Right lobe of liver (tissue), 6 donors: ENCODE data around the gene SELENOV. TPM values are rescaled to one million over a fixed set of nuclear protein-coding genes. Genes with fewer than 3 reads are reported as not detected.

Source experiments
- ATAC-seq, 4 donors: fragments of 200-7000 bp; cut with Tn5 transposase; one replicate each; pipeline ENCODE4 v1.9.1; 2020; ENCODE audit warnings: mild to moderate bottlenecking in 4 of 4, moderate library complexity in 4 of 4
- DNase-seq, 3 donors: peaks; one replicate each; pipeline ENCODE4 v3.0.0-alpha.2; 2020
- H3K27ac ChIP-seq, 3 donors: fragments of 200-600 bp; one replicate each; pipeline ENCODE4 v1.8.0; 2022
- H3K27me3 ChIP-seq, 2 donors: fragments of 200-600 bp; one replicate each; pipeline ENCODE4 v1.8.0; 2022
- H3K36me3 ChIP-seq, 4 donors: fragments of 200-600 bp; sonication (generic) in 1 of 4; one replicate each; pipeline versions ENCODE4 v1.5.1 to v1.8.0; 2017 to 2022; ENCODE audit warnings: control low read depth in 1 of 4
- H3K4me1 ChIP-seq, 4 donors: fragments of 200-600 bp; sonication (generic) in 1 of 4; one replicate each; pipeline versions ENCODE4 v1.5.1 to v1.8.0; 2017 to 2022; ENCODE audit warnings: control low read depth in 1 of 4
- H3K4me3 ChIP-seq, 3 donors: fragments of 200-600 bp; one replicate each; pipeline ENCODE4 v1.8.0; 2022
- H3K9me3 ChIP-seq, 4 donors: fragments of 200-600 bp; sonication (generic) in 1 of 4; one replicate each; pipeline versions ENCODE4 v1.5.1 to v1.8.0; 2017 to 2022; ENCODE audit warnings: control low read depth in 1 of 4
- CTCF ChIP-seq, 4 donors: fragments of 200-600 bp in 3 of 4; fragments of 450-650 bp in 1 of 4; IDR thresholded peaks; one replicate each; pipeline versions ENCODE4 v1.5.1 to v1.8.0; 2016 to 2022; ENCODE audit warnings: antibody characterized with exemption in 4 of 4, mild to moderate bottlenecking in 2 of 4
- POLR2A ChIP-seq: fragments of 450-650 bp; IDR thresholded peaks from one replicate; pipeline ENCODE4 v1.6.1; 2017; ENCODE audit warnings: antibody characterized with exemption, mild to moderate bottlenecking
- WGBS: methylation state at CpG from one replicate; pipeline ENCODE4 v1.1.6; 2018; ENCODE audit warnings: low coverage, low lambda C conversion rate; ENCODE audit not compliant: insufficient coverage; ENCODE audit errors: missing lambda C conversion rate; 5-methylcytosine and 5-hydroxymethylcytosine counted together
- intact Hi-C, 2 donors: fragments of 100-400 bp; cut with DNase I; formaldehyde crosslinking; loops; one replicate each; pipeline versions ENCODE4 v1.11.2 to v1.14.1; 2022
- total RNA-seq, 6 experiments: library from RNA; depleted of rRNA in 2 of 6; stranded (reverse); fragments of >200 nt in 2 of 6; fragmentation: NEBNext Ultra II Directional in 3 of 6; extraction: Animal tissue kit (Norgen Biotek cat#: 25700) in 3 of 6; gene quantifications; one replicate each; pipeline versions ENCODE4 v1.1.0 to v1.2.4, GENCODE V29; 2016 to 2023
- donor health status: DM: no; HTN: yes; CAD: no.
- donor health status: DM: no; HTN: no; CAD: no.
- donor health status: DM: no; HTN: no; CAD: no.
- donor health status: DM: no; HTN: yes; CAD: no.
- donor health status: DM: no; HTN: yes; CAD: no.

Gene SELENOV
- total RNA-seq, 6 experiments from 2014 or later: not detected

- DNase-seq: no peak
Measured at GRCh38 chr19:39539165-39539517, 24.2 kb downstream of the SELENOV start.

DNA sequence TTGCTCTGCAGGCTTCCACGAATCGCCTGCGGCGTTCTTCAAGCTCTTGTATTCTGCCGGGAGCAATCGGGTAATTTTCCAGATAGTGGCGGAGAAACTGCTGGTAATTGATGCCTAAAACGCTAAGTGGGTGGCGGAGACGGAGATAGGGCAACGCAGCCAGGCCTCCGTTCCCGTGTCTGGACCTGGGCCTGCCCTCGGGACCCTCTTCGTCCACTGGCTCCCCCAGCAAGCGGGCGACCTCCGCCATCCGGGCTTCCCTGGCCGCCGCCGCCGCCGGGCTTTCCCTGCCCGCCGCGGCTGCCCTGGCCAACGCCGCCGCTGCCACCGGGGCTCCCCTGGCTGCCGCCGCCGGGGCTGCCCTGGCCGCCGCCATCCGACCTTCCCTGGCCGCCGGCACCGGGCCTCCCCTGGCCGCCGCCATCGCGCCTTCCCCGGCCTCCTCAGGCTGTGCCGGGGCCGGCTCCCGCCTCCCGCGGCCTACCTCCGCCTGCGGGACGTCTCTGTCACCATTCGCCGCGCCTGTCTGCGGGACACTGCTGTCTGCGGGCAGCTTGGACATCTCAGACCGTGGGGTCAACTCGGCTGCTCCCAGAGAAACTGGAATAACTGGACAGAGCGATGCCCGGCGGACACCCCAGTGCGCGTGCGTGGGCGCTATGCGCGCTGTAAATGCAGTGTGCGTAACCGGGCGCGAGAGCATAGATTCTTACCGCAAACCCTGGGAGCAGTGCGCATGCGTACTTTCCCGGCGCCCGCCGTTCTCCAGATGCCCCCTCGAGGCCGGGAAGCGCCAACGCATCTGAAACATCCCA is 24.8 kb downstream of the SELENOV start, which contains the start of gene EID2:
Gene EID2 (minus strand): TSS at position 644 of the 815 bp plus-strand sequence. CDS start 82 bp downstream, at position 562.
- TF ChIP-seq CTCF (IDR thresholded peaks at IDR 0.05) (peak; percentile 80 to 93 (median 89)), POLR2A (peak; percentile 88)
- ATAC-seq: peak; percentile 96 to 98 (median 97)
- Histone ChIP-seq H3K4me1 (peaks cover 0 to 16% (median 8%) of the 10 kb centered on the region in 4 donors), H3K36me3 (no peaks in the 10 kb centered on the region), H3K4me3 (peak within 1 kb of the TSS; percentile 77 to 85 (median 79)), H3K27me3 (no peaks in the 10 kb centered on the region), H3K27ac (peak within 1 kb of the TSS; percentile 82 to 88 (median 86)), H3K9me3 (no peaks in the 10 kb centered on the region)
- peak; percentile 96 to 97 (median 97) for DNase-seq
- WGBS: 0% methylated on average over 5 of the region's 84 CpGs
- intact Hi-C loops: loop anchor here (10.0 kb wide), 2 partner anchors 65 to 105 kb away; partner anchors contain the start of gene RPS16 (in 1 of the 2)

More at GRCh38 chr19:39539165-39539517, 24.2 kb downstream of the SELENOV start:
- Histone ChIP-seq H3K4me1 (peaks cover 0 to 16% (median 8%) of the 10 kb centered on the region in 4 donors), H3K27me3 (no peaks in the 10 kb centered on the region), H3K36me3 (no peaks in the 10 kb centered on the region), H3K4me3 (peak overlapping the region; percentile 77 to 85 (median 79)), H3K27ac (peak overlapping the region; percentile 82 to 88 (median 86)), H3K9me3 (no peaks in the 10 kb centered on the region)
- TF ChIP-seq POLR2A (no peak), CTCF (IDR thresholded peaks at IDR 0.05) (no peak)
- ATAC-seq: no peak
- intact Hi-C loops: loop anchor here (10.0 kb wide), 2 partner anchors 64 to 104 kb away; partner anchors contain the start of gene RPS16 (in 1 of the 2)
- WGBS: 0% methylated on average over 10 of the region's 10 CpGs

- no peak for TF ChIP-seq POLR2A
- TF ChIP-seq CTCF (IDR thresholded peaks at IDR 0.05): no peak
- DNase-seq: no peak
- H3K9me3 ChIP-seq: no peaks in the 10 kb centered on the region
- ATAC-seq: no peak
- no peak overlapping the region for H3K4me3 ChIP-seq
- WGBS: 11% methylated on average over 8 of the region's 10 CpGs
- intact Hi-C loops: no loop called here
- no peaks in the 10 kb centered on the region for H3K27me3 ChIP-seq
- no peak overlapping the region for H3K27ac ChIP-seq
- H3K4me1 ChIP-seq: peaks cover 0 to 16% (median 8%) of the 10 kb centered on the region in 4 donors
- no peaks in the 10 kb centered on the region for H3K36me3 ChIP-seq
Measured at GRCh38 chr19:39540333-39540673, 25.4 kb downstream of the SELENOV start.

- no peaks in the 10 kb centered on the region for H3K27me3 ChIP-seq
- H3K36me3 ChIP-seq: no peaks in the 10 kb centered on the region
- DNase-seq (no peak), ATAC-seq (peak in 1 of 4 donors; percentile 8)
- H3K4me1 ChIP-seq: peaks cover 0 to 16% (median 8%) of the 10 kb centered on the region in 4 donors
- H3K27ac ChIP-seq: no peak overlapping the region
- WGBS: 40% methylated on average over 2 of the region's 2 CpGs
- intact Hi-C loops: no loop called here
- no peaks in the 10 kb centered on the region for H3K9me3 ChIP-seq
- H3K4me3 ChIP-seq: no peak overlapping the region
- TF ChIP-seq POLR2A (no peak), CTCF (IDR thresholded peaks at IDR 0.05) (no peak)
Measured at GRCh38 chr19:39542206-39542605, 27.3 kb downstream of the SELENOV start.
